Endothelial cell of coronary artery (primary cell): ENCODE data around the gene CDIPT. TPM values are rescaled to one million over a fixed set of nuclear protein-coding genes. Genes with fewer than 3 reads are reported as not detected.

Source experiments
- total RNA-seq: library from RNA; depleted of rRNA; stranded (reverse); fragments of >200 nt; gene quantifications from 2 replicates; pipeline ENCODE4 v1.2.3, GENCODE V29; 2014

Gene CDIPT
- total RNA-seq, result 56.0 and 67.3 TPM in 2 replicates

DNA sequence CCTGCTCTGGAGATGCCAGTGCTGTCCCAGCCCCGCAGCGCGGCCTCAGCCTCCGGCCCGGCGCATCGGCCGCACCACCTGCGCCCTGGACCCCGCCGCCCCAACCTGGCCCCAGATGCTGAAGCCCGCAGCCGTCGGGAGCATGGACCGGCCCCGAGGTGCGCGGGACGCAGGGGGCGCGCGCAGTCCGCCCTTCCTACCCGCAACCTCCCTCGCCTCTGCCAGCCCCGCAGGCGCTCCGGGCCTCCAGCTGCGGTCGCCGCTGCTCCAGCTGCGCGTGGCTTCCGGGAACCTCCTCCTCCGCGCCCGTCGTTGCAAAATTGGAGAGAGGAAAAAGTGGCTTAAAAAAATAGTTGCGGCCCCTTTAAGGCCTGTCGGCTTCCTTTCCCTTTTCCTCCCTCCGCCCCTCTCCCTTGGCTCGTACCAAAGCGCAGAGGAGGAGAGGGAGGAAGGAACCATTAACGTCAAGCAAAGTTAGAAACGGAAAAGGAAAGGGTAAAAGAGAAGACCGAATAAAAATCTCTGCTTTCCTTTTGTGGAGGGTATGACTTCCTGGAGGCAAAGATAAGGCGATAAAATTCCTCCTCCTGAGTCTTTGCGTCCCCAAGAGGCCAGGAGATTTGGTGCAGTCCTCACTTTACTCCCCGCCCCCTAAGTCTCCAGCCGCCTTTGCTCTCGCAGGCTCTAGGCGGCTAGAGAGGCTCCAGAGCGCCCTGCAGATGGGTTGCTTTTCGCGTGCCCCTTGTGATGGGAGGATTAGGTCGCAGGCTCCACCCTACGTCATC, at the start of gene CDIPT:
Gene CDIPT, minus strand, starts transcription at position 343 of the 785 bp plus-strand sequence. CDS start 369 bp downstream, outside the sequence.

GRCh38 chr16:29900102-29900887, 37.3 kb upstream of the CDIPT start, which contains the start of gene ASPHD1:
ASPHD1 (plus strand) TSS chr16:29900488; CDS start chr16:29900972, 484 bp downstream.

GRCh38 chr16:29899516-29900101, 36.6 kb upstream of the CDIPT start, which contains the start of gene SEZ6L2:
SEZ6L2 (minus strand) TSS chr16:29899550; CDS start chr16:29899019, 531 bp downstream.

DNA sequence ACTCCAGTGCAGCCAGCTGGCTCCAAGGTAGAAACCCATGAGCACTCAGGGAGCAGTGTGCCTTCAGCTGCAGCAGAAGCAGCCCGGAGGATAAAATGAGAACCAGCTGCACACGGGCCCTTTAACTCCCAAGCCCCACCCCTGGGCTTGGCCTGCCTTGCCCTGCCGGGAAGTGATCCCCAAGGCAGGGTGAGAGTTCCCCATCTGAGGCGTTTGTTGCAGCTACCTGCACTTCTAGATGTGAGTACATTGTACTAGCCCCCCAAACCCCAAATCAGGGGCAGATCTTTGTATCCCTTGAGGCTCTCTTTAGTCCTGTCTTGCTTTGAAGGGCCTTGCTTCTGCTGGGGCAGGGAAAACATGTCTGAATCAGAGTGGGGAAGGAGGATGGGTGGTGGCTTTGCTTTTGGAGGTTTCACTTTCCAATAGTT, 42.7 kb downstream of the CDIPT start, which contains the start of gene MVP:
Gene MVP, plus strand, starts transcription at position 192 of the 431 bp plus-strand sequence. CDS start 10,088 bp downstream, outside the sequence.

GRCh38 chr16:29815793-29816693, 47.0 kb downstream of the CDIPT start, which contains the start of gene PAGR1:
PAGR1 (plus strand) TSS chr16:29816152; CDS start chr16:29816526, 374 bp downstream.

GRCh38 chr16:29811896-29812665, 50.9 kb downstream of the CDIPT start, which contains the start of gene PRRT2:
PRRT2 (plus strand) TSS chr16:29812193; CDS start chr16:29813055, 862 bp downstream.

Other genes starting within 250 kb of the CDIPT start
- not detected in 2 replicates for gene SPN, start 200.0 kb downstream of the CDIPT start, total RNA-seq
- gene QPRT, start 184.0 kb downstream of the CDIPT start, total RNA-seq, result under 0.01 and 0.19 TPM in 2 replicates
- not detected in 2 replicates for gene C16orf54, start 117.2 kb downstream of the CDIPT start, total RNA-seq
- gene ZG16, start 85.0 kb downstream of the CDIPT start, total RNA-seq, result not detected in 2 replicates
- 29.6 and 57.5 TPM in 2 replicates for gene KIF22, start 72.5 kb downstream of the CDIPT start, total RNA-seq
- gene MAZ, start 56.7 kb downstream of the CDIPT start, total RNA-seq, result 227 and 252 TPM in 2 replicates
- 0.27 and 0.56 TPM in 2 replicates for gene PRRT2, start 51.0 kb downstream of the CDIPT start, total RNA-seq
- 17.2 and 21.5 TPM in 2 replicates for gene PAGR1, start 47.1 kb downstream of the CDIPT start, total RNA-seq
- 250 and 373 TPM in 2 replicates for gene MVP, start 42.8 kb downstream of the CDIPT start, total RNA-seq
- 1.2 and 3.7 TPM in 2 replicates for gene SEZ6L2, start 36.3 kb upstream of the CDIPT start, total RNA-seq
- gene ASPHD1, start 37.3 kb upstream of the CDIPT start, total RNA-seq, result 1.2 and 2.4 TPM in 2 replicates
- 4.7 and 5.7 TPM in 2 replicates for gene KCTD13, start 63.0 kb upstream of the CDIPT start, total RNA-seq
- 61.0 and 61.1 TPM in 2 replicates for gene TMEM219, start 98.9 kb upstream of the CDIPT start, total RNA-seq
- 97.0 TPM in 2 replicates for gene TAOK2, start 110.6 kb upstream of the CDIPT start, total RNA-seq
- 4.9 and 6.4 TPM in 2 replicates for gene HIRIP3, start 132.4 kb upstream of the CDIPT start, total RNA-seq
- 17.3 and 18.3 TPM in 2 replicates for gene INO80E, start 133.0 kb upstream of the CDIPT start, total RNA-seq
- gene DOC2A, start 147.8 kb upstream of the CDIPT start, total RNA-seq, result 0.09 and 0.38 TPM in 2 replicates
- gene C16orf92, start 160.0 kb upstream of the CDIPT start, total RNA-seq, result not detected in 2 replicates
- gene TLCD3B, start 168.0 kb upstream of the CDIPT start, total RNA-seq, result 0.09 TPM in 2 replicates
- gene ALDOA, start 202.5 kb upstream of the CDIPT start, total RNA-seq, result 358 and 754 TPM in 2 replicates
- 221 and 246 TPM in 2 replicates for gene PPP4C, start 212.8 kb upstream of the CDIPT start, total RNA-seq
- gene TBX6, start 228.7 kb upstream of the CDIPT start, total RNA-seq, result 0.09 and 0.19 TPM in 2 replicates
- 6.2 and 9.3 TPM in 2 replicates for gene YPEL3, start 233.0 kb upstream of the CDIPT start, total RNA-seq